GM23338 (cell line): ENCODE measurements around the gene XXYLT1. TPM values are rescaled to one million over a fixed set of nuclear protein-coding genes. Genes with fewer than 3 reads are reported as not detected.
A peak's percentile ranks its signal among the peaks of the same experiment; 100 is the strongest.

Experiments
- ATAC-seq: fragments of 200-7000 bp; cut with Tn5 transposase; 3 replicates; pipeline ENCODE4 v1.9.1; 2020
- DNase-seq: peaks from one replicate; pipeline ENCODE4 v3.0.0-alpha.2; 2015; ENCODE audit warnings: low spot score
- H2AFZ ChIP-seq: fragments of 200-600 bp; sonication (generic); 2 replicates; pipeline ENCODE4 v1.8.0; 2016; ENCODE audit warnings: antibody characterized with exemption, mild to moderate bottlenecking, moderate library complexity
- H3F3A ChIP-seq: fragments of 200-600 bp; sonication (generic); replicated peaks from 2 replicates; pipeline ENCODE4 v1.8.0; 2017; ENCODE audit warnings: antibody characterized with exemption, mixed run types, low read depth
- H3K27ac ChIP-seq: fragments of 200-600 bp; sonication (generic); 2 replicates; pipeline ENCODE4 v1.6.1; 2016; ENCODE audit warnings: low read depth
- H3K27me3 ChIP-seq: fragments of 200-600 bp; sonication (generic); 2 replicates; pipeline ENCODE4 v1.8.0; 2016; ENCODE audit warnings: mild to moderate bottlenecking, mixed run types, moderate library complexity; ENCODE audit not compliant: insufficient read depth
- H3K36me3 ChIP-seq: fragments of 200-600 bp; sonication (generic); 2 replicates; pipeline ENCODE4 v1.8.0; 2016; ENCODE audit warnings: mild to moderate bottlenecking; ENCODE audit not compliant: insufficient read depth
- H3K4me1 ChIP-seq: fragments of 200-600 bp; sonication (generic); 2 replicates; pipeline ENCODE4 v1.8.0; 2016; ENCODE audit warnings: mild to moderate bottlenecking, moderate library complexity; ENCODE audit not compliant: insufficient read depth
- H3K4me2 ChIP-seq: fragments of 200-600 bp; sonication (generic); 2 replicates; pipeline ENCODE4 v1.7.1; 2017; ENCODE audit warnings: mixed run types
- H3K4me3 ChIP-seq: fragments of 200-600 bp; sonication (generic); 2 replicates; pipeline ENCODE4 v1.6.1; 2016; ENCODE audit warnings: mixed run types
- H3K79me2 ChIP-seq: fragments of 200-600 bp; sonication (generic); replicated peaks from 2 replicates; pipeline ENCODE4 v1.8.0; 2017; ENCODE audit warnings: mild to moderate bottlenecking; ENCODE audit not compliant: insufficient read depth
- H3K9me2 ChIP-seq: fragments of 200-600 bp; sonication (generic); 2 replicates; pipeline ENCODE4 v1.8.0; 2017; ENCODE audit not compliant: insufficient read depth
- H4K20me1 ChIP-seq: fragments of 200-600 bp; sonication (generic); replicated peaks from 2 replicates; pipeline ENCODE4 v1.8.0; 2017; ENCODE audit warnings: mild to moderate bottlenecking; ENCODE audit not compliant: insufficient read depth
- H3K27ac Mint-ChIP-seq: 2 replicates; pipeline ENCODE4 v1.8.0; 2020; ENCODE audit warnings: inconsistent platforms, mild to moderate bottlenecking, moderate library complexity, mixed read lengths
- H3K27me3 Mint-ChIP-seq: 3 replicates; pipeline ENCODE4 v1.8.0; 2022; ENCODE audit warnings: low read depth, mild to moderate bottlenecking, moderate library complexity, mixed read lengths, inconsistent platforms; ENCODE audit not compliant: insufficient read depth, poor library complexity
- H3K36me3 Mint-ChIP-seq: 3 replicates; pipeline ENCODE4 v1.8.0; 2021; ENCODE audit warnings: low read depth, mild to moderate bottlenecking, inconsistent platforms, moderate library complexity, mixed read lengths
- H3K4me1 Mint-ChIP-seq: 3 replicates; pipeline ENCODE4 v1.8.0; 2020; ENCODE audit warnings: mild to moderate bottlenecking, inconsistent platforms, mixed read lengths
- H3K4me3 Mint-ChIP-seq: 3 replicates; pipeline ENCODE4 v1.8.0; 2021; ENCODE audit warnings: moderate library complexity, mild to moderate bottlenecking, inconsistent platforms, mixed read lengths
- H3K9me3 Mint-ChIP-seq: 3 replicates; pipeline ENCODE4 v1.8.0; 2020; ENCODE audit warnings: moderate library complexity, mild to moderate bottlenecking, inconsistent platforms, mixed read lengths
- CREB1 ChIP-seq: fragments of 250-450 bp; sonication (Bioruptor Pico); IDR thresholded peaks from 2 replicates; pipeline ENCODE4 v1.5.0; 2020; ENCODE audit warnings: low read depth, mild to moderate bottlenecking, moderate library complexity
- EZH2 ChIP-seq: fragments of 200-600 bp; sonication (generic); IDR thresholded peaks from one replicate; pipeline ENCODE4 v1.8.0; 2017; ENCODE audit warnings: antibody characterized with exemption, mild to moderate bottlenecking, low read depth; ENCODE audit not compliant: unreplicated experiment
- EZH2phosphoT487 ChIP-seq: fragments of 200-600 bp; sonication (generic); IDR thresholded peaks from one replicate; pipeline ENCODE4 v1.8.1; 2018; ENCODE audit warnings: antibody characterized with exemption; ENCODE audit not compliant: unreplicated experiment
- JUNB ChIP-seq: IDR thresholded peaks from one replicate; pipeline ENCODE4 v1.6.1; 2016; ENCODE audit warnings: antibody characterized with exemption; ENCODE audit not compliant: unreplicated experiment
- NANOG ChIP-seq: IDR thresholded peaks from 2 replicates; pipeline ENCODE4 v1.6.1; 2016; ENCODE audit warnings: antibody characterized with exemption, borderline replicate concordance
- POLR2AphosphoS5 ChIP-seq: IDR thresholded peaks from 2 replicates; pipeline ENCODE4 v1.6.1; 2016; ENCODE audit warnings: antibody characterized with exemption, low read depth
- REST ChIP-seq: IDR thresholded peaks from one replicate; pipeline ENCODE4 v1.6.1; 2018; ENCODE audit warnings: antibody characterized with exemption; ENCODE audit not compliant: unreplicated experiment
- STAT1 ChIP-seq: IDR thresholded peaks from one replicate; pipeline ENCODE4 v1.6.1; 2016; ENCODE audit warnings: antibody characterized with exemption; ENCODE audit not compliant: unreplicated experiment
- ZNF114 ChIP-seq: fragments of 250-450 bp; sonication (Bioruptor Pico); IDR thresholded peaks from 2 replicates; pipeline ENCODE4 v1.5.0; 2020; ENCODE audit warnings: mild to moderate bottlenecking, moderate library complexity
- ZNF331 ChIP-seq: fragments of 250-450 bp; sonication (Bioruptor Pico); IDR thresholded peaks from 2 replicates; pipeline ENCODE4 v1.5.0; 2020; ENCODE audit warnings: low read depth, mild to moderate bottlenecking, moderate library complexity
- polyA plus RNA-seq: library from polyadenylated mRNA; unstranded; fragments of >200 nt; fragmentation: Nextera tagmentation; extraction: Ambion mirVana; gene quantifications from 2 replicates; pipeline ENCODE4 v1.2.1, GENCODE V29; 2016
- total RNA-seq: library from RNA; depleted of rRNA; stranded (reverse); fragments of >200 nt; shearing (Covaris generic); gene quantifications from 2 replicates; pipeline ENCODE4 v1.2.3, GENCODE V29; 2014
- TF ChIP-seq, protein P1 (sequence below): IDR thresholded peaks from 2 replicates; pipeline ENCODE4 v1.6.1; 2016; ENCODE audit warnings: antibody characterized with exemption
- TF ChIP-seq, protein P2 (sequence below), 2 experiments: fragments of 200-600 bp in 1 of 2; sonication (generic) in 1 of 2; conservative IDR thresholded peaks; 2 replicates each; pipeline versions ENCODE4 v1.5.1 to v1.6.1; 2016 to 2017; ENCODE audit warnings: antibody characterized with exemption in 2 of 2, low read depth in 2 of 2, mild to moderate bottlenecking in 2 of 2, moderate library complexity in 1 of 2
- TF ChIP-seq, protein P3 (sequence below): fragments of 250-450 bp; sonication (Bioruptor Pico); IDR thresholded peaks from 2 replicates; pipeline ENCODE4 v1.5.0; 2020; ENCODE audit warnings: mild to moderate bottlenecking, moderate library complexity

The XXYLT1 gene
- total and polyA plus RNA-seq, 2 experiments from 2014 or later, result 13.5 to 34.8 TPM

DNA sequence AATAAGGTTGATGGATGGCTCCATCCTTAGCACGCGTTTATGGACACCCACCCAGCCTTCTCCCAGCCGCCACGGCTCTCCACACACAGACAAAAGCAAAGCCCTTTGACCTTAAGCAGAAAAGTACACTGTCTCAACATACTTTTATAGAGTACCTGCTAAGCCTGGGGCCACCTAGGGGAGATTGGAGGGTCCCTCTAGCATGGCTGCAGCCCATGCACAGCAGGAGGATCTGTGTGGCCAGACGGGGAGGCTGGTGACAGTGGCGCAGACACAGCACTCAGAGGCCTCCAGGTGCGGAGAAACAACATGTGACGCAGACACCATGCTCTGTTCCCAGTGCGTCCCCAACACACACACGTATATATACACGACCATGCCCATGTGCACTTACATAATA is 174.9 kb downstream of the XXYLT1 start:
- Histone ChIP-seq H3K4me3 (no peak overlapping the region), H3K9me2 (no peaks in the 10 kb centered on the region), H2AFZ (no peak overlapping the region), H3K27me3 (no peaks in the 10 kb centered on the region), H3F3A (no peaks in the 10 kb centered on the region), H3K36me3 (no peaks in the 10 kb centered on the region), H3K79me2 (no peaks in the 10 kb centered on the region; the same call in 1 of the 2 replicates), H4K20me1 (no peaks in the 10 kb centered on the region; the same call in 1 of the 2 replicates), H3K27ac (no peak overlapping the region), H3K4me1 (no peaks in the 10 kb centered on the region), H3K4me2 (no peak overlapping the region)
- TF ChIP-seq, protein P1, sequence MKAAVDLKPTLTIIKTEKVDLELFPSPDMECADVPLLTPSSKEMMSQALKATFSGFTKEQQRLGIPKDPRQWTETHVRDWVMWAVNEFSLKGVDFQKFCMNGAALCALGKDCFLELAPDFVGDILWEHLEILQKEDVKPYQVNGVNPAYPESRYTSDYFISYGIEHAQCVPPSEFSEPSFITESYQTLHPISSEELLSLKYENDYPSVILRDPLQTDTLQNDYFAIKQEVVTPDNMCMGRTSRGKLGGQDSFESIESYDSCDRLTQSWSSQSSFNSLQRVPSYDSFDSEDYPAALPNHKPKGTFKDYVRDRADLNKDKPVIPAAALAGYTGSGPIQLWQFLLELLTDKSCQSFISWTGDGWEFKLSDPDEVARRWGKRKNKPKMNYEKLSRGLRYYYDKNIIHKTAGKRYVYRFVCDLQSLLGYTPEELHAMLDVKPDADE, result no peak
- no peak for TF ChIP-seq ZNF114 (CRISPR knock-in tag)
- TF ChIP-seq ZNF331 (CRISPR knock-in tag), result no peak
- TF ChIP-seq POLR2AphosphoS5, result no peak
- TF ChIP-seq EZH2phosphoT487, result no peak
- no peak for TF ChIP-seq CREB1 (CRISPR knock-in tag)
- no peak for TF ChIP-seq REST
- TF ChIP-seq STAT1, result no peak
- no peak for TF ChIP-seq NANOG
- TF ChIP-seq EZH2, result no peak
- TF ChIP-seq, protein P2, sequence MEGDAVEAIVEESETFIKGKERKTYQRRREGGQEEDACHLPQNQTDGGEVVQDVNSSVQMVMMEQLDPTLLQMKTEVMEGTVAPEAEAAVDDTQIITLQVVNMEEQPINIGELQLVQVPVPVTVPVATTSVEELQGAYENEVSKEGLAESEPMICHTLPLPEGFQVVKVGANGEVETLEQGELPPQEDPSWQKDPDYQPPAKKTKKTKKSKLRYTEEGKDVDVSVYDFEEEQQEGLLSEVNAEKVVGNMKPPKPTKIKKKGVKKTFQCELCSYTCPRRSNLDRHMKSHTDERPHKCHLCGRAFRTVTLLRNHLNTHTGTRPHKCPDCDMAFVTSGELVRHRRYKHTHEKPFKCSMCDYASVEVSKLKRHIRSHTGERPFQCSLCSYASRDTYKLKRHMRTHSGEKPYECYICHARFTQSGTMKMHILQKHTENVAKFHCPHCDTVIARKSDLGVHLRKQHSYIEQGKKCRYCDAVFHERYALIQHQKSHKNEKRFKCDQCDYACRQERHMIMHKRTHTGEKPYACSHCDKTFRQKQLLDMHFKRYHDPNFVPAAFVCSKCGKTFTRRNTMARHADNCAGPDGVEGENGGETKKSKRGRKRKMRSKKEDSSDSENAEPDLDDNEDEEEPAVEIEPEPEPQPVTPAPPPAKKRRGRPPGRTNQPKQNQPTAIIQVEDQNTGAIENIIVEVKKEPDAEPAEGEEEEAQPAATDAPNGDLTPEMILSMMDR (conservative IDR thresholded peaks at IDR 0.05; ENCODE audit: low read depth in 2 of 2), result no peak
- TF ChIP-seq, protein P3, sequence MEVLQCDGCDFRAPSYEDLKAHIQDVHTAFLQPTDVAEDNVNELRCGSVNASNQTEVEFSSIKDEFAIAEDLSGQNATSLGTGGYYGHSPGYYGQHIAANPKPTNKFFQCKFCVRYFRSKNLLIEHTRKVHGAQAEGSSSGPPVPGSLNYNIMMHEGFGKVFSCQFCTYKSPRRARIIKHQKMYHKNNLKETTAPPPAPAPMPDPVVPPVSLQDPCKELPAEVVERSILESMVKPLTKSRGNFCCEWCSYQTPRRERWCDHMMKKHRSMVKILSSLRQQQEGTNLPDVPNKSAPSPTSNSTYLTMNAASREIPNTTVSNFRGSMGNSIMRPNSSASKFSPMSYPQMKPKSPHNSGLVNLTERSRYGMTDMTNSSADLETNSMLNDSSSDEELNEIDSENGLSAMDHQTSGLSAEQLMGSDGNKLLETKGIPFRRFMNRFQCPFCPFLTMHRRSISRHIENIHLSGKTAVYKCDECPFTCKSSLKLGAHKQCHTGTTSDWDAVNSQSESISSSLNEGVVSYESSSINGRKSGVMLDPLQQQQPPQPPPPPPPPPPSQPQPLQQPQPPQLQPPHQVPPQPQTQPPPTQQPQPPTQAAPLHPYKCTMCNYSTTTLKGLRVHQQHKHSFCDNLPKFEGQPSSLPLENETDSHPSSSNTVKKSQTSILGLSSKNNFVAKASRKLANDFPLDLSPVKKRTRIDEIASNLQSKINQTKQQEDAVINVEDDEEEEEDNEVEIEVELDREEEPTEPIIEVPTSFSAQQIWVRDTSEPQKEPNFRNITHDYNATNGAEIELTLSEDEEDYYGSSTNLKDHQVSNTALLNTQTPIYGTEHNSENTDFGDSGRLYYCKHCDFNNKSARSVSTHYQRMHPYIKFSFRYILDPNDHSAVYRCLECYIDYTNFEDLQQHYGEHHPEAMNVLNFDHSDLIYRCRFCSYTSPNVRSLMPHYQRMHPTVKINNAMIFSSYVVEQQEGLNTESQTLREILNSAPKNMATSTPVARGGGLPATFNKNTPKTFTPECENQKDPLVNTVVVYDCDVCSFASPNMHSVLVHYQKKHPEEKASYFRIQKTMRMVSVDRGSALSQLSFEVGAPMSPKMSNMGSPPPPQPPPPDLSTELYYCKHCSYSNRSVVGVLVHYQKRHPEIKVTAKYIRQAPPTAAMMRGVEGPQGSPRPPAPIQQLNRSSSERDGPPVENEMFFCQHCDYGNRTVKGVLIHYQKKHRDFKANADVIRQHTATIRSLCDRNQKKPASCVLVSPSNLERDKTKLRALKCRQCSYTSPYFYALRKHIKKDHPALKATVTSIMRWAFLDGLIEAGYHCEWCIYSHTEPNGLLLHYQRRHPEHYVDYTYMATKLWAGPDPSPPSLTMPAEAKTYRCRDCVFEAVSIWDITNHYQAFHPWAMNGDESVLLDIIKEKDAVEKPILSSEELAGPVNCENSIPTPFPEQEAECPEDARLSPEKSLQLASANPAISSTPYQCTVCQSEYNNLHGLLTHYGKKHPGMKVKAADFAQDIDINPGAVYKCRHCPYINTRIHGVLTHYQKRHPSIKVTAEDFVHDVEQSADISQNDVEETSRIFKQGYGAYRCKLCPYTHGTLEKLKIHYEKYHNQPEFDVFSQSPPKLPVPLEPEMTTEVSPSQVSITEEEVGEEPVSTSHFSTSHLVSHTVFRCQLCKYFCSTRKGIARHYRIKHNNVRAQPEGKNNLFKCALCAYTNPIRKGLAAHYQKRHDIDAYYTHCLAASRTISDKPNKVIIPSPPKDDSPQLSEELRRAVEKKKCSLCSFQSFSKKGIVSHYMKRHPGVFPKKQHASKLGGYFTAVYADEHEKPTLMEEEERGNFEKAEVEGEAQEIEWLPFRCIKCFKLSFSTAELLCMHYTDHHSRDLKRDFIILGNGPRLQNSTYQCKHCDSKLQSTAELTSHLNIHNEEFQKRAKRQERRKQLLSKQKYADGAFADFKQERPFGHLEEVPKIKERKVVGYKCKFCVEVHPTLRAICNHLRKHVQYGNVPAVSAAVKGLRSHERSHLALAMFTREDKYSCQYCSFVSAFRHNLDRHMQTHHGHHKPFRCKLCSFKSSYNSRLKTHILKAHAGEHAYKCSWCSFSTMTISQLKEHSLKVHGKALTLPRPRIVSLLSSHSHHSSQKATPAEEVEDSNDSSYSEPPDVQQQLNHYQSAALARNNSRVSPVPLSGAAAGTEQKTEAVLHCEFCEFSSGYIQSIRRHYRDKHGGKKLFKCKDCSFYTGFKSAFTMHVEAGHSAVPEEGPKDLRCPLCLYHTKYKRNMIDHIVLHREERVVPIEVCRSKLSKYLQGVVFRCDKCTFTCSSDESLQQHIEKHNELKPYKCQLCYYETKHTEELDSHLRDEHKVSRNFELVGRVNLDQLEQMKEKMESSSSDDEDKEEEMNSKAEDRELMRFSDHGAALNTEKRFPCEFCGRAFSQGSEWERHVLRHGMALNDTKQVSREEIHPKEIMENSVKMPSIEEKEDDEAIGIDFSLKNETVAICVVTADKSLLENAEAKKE (CRISPR knock-in tag), result no peak
- no peak for TF ChIP-seq JUNB
- DNase-seq (no peak), ATAC-seq (no peak)
- H3K36me3 Mint-ChIP-seq, result peaks cover 7% of the 10 kb centered on the region
- peaks cover 7% of the 10 kb centered on the region for H3K4me1 Mint-ChIP-seq
- H3K9me3 Mint-ChIP-seq, result peaks cover 4% of the 10 kb centered on the region; the same call in 2 of the 3 replicates
- H3K27ac Mint-ChIP-seq, result 0 out of 2 replicates have a peak overlapping the region, but pooled peaks have one; percentile 58
- peaks cover 2% of the 10 kb centered on the region for H3K27me3 Mint-ChIP-seq
- no peak overlapping the region for H3K4me3 Mint-ChIP-seq
